GM21526 (cell line): Measurements from ENCODE around the gene STK32B.
"Not testable (repeated sequence)": the region's sequence is repeated elsewhere in the genome, so short reads cannot be mapped to it uniquely, and the experiment has no call there.

Experiments
- ATAC-seq: cut with Tn5 transposase; IDR thresholded peaks from one replicate; pipeline ENCODE4 v1.9.1; 2021; ENCODE audit warnings: moderate library complexity; ENCODE audit not compliant: unreplicated experiment, low FRiP score

STK32B gene

DNA sequence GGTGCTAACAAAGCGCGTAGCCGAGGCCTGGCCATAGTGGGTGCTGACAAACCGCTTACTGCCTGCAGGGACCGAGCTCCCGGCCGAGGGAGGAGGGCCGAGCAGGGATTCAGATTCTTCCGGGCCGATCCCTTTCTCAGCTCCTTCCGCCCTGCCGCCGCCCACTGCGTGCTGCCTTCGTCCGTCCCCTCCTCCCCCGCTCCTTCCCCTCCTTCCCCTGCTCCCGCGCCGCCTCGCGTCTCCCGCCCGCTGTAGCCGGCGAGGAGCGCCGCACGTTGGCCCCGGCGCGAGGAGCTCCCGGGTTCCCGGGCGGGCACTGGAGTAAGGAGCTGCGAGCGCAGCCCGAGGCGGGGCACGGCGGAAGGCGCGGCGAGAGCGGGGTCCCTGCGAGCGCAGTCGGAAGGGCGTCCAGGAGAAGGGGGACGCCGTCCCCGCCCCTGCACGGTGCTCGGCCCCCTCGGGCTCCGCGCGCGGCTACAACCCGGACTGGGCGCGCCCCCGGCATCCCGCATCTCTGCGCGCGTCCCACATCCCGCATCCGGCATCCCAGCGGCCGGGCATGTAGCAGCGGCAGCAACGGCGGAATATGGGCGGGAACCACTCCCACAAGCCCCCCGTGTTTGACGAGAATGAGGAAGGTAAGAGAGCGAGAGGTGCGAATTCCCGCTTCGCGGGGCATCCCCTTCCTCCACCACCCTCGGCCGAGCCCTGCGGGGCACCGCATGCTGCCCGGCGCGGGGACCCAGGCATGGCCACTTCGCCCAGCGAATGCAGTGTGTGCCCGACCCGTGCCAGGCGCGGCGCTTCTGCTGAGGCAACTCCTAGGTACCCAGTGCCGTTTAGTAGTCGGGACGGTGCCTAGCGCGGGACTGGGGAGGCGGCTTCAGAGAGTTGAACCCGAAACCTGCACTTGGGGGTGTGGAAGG is at the start of gene STK32B:
Gene STK32B (plus strand): TSS at position 203 of the 926 bp plus-strand sequence.
- no peak for ATAC-seq

DNA sequence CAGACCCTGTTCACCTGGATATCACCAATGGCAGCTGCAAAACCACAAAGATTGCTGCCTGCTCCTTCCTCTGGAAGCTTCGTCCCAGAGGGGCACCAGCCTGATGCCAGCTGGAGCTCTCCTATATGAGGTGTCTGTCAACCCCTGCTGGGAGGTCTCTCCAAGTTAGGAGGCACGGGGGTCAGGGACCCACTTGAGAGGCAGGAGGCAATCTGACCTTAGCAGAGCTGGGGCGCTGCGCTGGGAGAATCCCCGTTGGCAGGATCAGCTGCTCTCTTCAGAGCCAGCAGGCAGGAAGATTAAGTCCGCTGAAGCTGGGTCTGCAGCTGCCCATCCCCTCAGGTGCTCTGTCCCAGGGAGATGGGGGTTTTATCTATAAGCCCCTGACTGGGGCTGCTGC is 49.6 kb upstream of the STK32B start:
- not testable (repeated sequence) for ATAC-seq

- no peak for ATAC-seq
These were observed 47.9 kb upstream of the STK32B start for GRCh38 chr4:5003372-5003857.

GRCh38 chr4:5003918-5004317 is 47.4 kb upstream of the STK32B start:
- ATAC-seq, result no peak

DNA sequence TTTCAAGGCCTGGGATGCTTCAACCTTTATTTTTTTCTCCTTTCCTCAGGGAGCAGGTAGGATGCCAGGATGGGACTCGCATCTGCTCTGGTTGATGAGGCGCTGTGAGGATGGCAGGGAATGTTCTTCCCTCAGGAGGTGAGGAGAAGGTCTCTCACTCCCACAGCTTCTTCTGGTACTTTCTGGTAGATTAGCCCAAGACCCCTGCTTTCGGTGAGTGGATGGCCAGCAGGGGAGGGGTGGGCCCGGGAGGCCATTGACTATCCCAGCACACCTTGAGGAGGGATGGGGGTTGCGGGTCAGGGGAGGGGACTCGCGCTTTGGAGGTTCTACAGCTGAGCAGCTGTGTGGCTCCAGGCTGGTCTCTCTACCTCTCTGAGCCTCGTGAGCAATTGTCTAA is 46.8 kb upstream of the STK32B start:
- no peak for ATAC-seq

- ATAC-seq, result not testable (repeated sequence)
These were observed 44.3 kb upstream of the STK32B start for GRCh38 chr4:5006932-5007331.

DNA sequence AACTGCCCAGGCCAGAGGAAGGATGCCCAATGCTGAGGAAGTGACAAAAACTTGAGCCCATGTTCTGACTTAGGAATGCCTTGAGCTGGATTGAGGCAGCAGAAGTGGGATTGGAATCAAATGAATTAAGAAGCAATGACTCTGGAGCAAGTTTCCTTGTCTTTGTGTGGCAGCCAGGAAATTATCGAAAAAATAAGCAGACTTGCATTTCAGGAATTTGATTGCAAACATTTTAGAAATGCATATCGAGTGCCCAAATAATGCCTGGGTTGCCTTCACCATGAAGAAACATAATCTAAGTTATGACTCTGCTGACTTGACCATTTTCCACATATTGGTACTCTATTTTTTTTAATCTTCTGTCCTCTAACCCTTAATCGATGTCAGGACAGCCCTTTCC is 41.5 kb upstream of the STK32B start:
- ATAC-seq, result no peak

GRCh38 chr4:5010984-5011383 is 40.3 kb upstream of the STK32B start:
- no peak for ATAC-seq

- ATAC-seq, result no peak
These were observed 38.9 kb upstream of the STK32B start for GRCh38 chr4:5012244-5012898.

GRCh38 chr4:5012958-5013357 is 38.3 kb upstream of the STK32B start:
- no peak for ATAC-seq

DNA sequence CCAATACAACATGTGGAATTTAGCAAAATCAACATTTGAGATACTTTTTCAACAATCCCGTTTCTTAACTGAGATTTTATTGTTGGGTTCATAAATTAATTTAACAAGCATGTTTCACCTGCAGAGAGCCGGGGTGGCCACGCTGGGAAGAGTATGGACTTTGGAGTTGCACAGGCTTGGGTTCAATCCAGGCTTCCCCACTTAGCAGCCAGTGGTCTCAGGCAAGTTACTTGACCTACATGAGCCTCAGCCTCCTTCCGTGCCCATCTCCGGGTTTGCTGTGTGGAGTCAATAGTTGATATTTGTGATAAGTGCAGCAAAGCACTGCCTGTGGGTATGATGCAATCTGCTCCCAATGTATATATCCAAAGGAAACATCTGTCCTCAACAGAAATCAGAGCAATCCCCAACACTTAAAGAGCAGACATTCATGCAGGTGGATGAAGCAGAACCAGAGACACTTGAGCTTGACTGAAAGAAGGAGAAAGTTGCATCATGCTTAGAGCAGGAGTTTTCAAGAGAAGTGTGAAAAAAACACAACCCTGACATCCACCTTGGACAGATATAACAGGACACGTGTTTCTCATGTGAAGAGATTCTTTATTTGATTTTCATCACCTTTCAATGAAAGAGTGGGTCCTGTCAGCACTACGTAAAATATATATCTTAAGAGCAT is 37.1 kb upstream of the STK32B start:
- no peak for ATAC-seq

GRCh38 chr4:5018096-5018495 is 33.2 kb upstream of the STK32B start:
- ATAC-seq, result no peak

GRCh38 chr4:5018603-5019002 is 32.7 kb upstream of the STK32B start:
- no peak for ATAC-seq

- ATAC-seq, result no peak
These were observed 32.0 kb upstream of the STK32B start, which contains the start of gene CYTL1 for GRCh38 chr4:5019274-5019673. Gene CYTL1, minus strand, starts transcription at chr4:5019458. Its CDS starts 13 bp downstream, at chr4:5019445.

DNA sequence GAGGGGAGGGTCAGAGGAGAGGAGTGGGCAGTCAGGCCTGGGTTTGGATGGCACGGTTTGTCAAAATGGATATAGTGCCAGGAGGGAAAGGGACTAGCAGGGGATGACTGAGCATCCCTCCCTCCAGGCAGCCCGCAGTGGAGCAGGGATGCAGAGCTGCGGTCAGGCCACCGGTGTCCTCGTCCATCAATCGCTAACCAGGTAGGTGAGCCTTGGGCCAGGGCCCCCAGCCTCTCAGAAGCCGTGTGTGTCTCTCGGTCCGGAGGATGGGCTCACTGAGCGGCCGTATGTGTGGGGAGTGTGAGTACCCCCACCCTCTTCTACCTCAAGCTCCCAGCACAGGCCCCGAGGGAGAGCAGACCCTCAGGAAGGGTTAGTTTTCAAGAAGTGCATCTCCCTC is 31.5 kb upstream of the STK32B start:
- no peak for ATAC-seq

GRCh38 chr4:5020341-5020740 is 30.9 kb upstream of the STK32B start:
- ATAC-seq, result no peak

DNA sequence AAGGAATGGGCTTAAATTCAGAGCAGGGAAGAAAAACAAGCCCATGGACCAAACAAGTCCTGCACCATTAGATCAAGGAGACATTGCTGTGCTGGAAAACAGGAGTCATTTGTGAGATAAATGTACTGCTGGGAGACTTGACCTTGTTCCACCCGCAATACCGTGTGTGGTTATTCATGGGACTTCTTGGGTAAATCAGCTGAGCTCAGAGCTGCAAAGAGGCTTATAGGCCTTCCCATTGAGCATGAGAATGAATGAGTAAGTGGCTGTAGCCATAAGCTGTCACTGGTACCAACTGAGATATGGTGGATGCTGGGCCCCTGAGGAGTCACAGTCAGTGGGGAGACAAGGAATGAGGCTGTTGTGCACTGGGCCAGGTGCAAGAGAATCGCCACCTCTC is 29.7 kb upstream of the STK32B start:
- no peak for ATAC-seq

DNA sequence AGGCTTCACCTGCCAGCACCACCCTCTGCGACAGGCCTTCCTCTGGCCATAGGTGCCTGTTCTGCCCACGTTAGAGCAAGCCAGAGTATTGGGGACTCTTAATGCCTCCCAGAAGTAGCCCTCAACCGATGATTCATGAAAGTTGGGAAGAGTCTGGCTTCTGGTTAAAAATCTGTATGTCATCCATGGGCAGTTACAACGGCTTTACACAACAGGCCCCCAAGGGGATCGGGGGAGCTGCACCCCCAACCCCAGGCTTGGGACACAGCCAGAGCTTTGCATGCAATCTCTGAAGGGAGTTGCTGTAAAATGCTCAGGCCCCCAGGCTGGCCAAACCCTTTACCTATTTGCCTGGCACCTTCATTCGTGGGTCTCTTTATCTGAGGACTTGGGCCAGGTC is 26.6 kb upstream of the STK32B start:
- no peak for ATAC-seq

- no peak for ATAC-seq
These were observed 24.9 kb upstream of the STK32B start for GRCh38 chr4:5026371-5026770.

DNA sequence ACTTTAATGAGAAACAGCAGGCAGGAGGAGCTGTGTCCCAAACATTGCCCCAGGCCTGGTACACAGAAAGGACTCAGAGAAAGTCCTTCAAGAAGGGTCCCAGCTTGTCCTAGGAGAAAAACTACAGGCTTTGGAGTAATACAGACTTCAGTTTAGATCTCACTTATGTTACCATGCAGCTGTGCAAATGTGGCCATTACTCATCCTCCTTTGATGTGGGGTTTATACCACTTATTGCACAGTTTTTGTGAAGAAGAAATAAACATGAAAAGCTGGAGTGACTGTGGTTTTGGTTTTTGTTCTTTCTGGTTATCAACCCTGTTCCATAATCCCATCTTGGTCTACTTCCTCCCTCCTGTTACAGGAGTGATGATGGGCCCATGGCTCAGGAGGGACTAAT is 23.9 kb upstream of the STK32B start:
- no peak for ATAC-seq

- ATAC-seq, result no peak
These were observed 22.8 kb upstream of the STK32B start for GRCh38 chr4:5028480-5028879.
